HEK293T (cell line): ENCODE results near the gene CGA.

Experiments used
- ARNT ChIP-seq: fragments of 450-650 bp; IDR thresholded peaks from 2 replicates; pipeline ENCODE4 v1.6.1; 2017; ENCODE audit warnings: mild to moderate bottlenecking
- BHLHE40 ChIP-seq: fragments of 450-650 bp; IDR thresholded peaks from 2 replicates; pipeline ENCODE4 v1.6.1; 2016; ENCODE audit warnings: mild to moderate bottlenecking, moderate library complexity, borderline replicate concordance
- CTBP1 ChIP-seq: fragments of 450-650 bp; IDR thresholded peaks from 2 replicates; pipeline ENCODE4 v1.6.1; 2016; ENCODE audit warnings: borderline replicate concordance
- ELF4 ChIP-seq: fragments of 450-650 bp; IDR thresholded peaks from 2 replicates; pipeline ENCODE4 v1.6.1; 2017; ENCODE audit warnings: antibody characterized with exemption
- FOXK2 ChIP-seq: fragments of 450-650 bp; IDR thresholded peaks from 2 replicates; pipeline ENCODE4 v1.6.1; 2016; ENCODE audit warnings: mild to moderate bottlenecking
- FOXM1 ChIP-seq: fragments of 450-650 bp; IDR thresholded peaks from 2 replicates; pipeline ENCODE4 v1.6.1; 2017; ENCODE audit warnings: mild to moderate bottlenecking, borderline replicate concordance
- HDGF ChIP-seq: fragments of 450-650 bp; IDR thresholded peaks from 2 replicates; pipeline ENCODE4 v1.6.1; 2017; ENCODE audit warnings: antibody characterized with exemption, borderline replicate concordance
- L3MBTL2 ChIP-seq: fragments of 450-650 bp; conservative IDR thresholded peaks from 2 replicates; pipeline ENCODE4 v1.6.1; 2016; ENCODE audit warnings: mild to moderate bottlenecking
- LEF1 ChIP-seq: fragments of 450-650 bp; IDR thresholded peaks from 2 replicates; pipeline ENCODE4 v1.6.1; 2017; ENCODE audit warnings: mild to moderate bottlenecking, borderline replicate concordance
- SP1 ChIP-seq: fragments of 450-650 bp; IDR thresholded peaks from 2 replicates; pipeline ENCODE4 v1.6.1; 2017
- TARDBP ChIP-seq: fragments of 450-650 bp; IDR thresholded peaks from 2 replicates; pipeline ENCODE4 v1.6.1; 2016
- ZNF384 ChIP-seq: fragments of 450-650 bp; IDR thresholded peaks from 2 replicates; pipeline ENCODE4 v1.6.1; 2016
- TF ChIP-seq, protein P1 (sequence below): fragments of 450-650 bp; IDR thresholded peaks from 2 replicates; pipeline ENCODE4 v1.6.1; 2016

DNA sequence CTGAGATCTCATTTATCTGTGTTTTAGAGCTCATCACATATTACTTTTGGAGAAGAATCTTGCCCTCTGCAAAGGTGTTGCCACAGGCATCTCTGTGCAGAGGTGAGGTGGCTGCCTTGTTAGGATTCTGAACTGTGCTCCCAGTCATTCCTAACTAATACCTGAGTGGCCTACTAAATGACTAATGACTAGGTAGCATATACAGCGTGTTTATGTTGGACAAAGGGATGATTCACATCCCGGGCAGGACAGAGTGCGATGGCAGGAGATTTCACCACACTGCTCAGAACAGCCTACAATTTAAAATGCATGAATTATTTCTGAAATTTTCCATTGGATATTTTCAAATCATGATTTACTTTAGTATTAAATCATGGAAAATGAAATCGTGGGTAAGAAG lies 23.1 kb upstream of the CGA start:
- TF ChIP-seq HDGF (no peak), SP1 (no peak), TARDBP (no peak), ELF4 (no peak), ZNF384 (no peak), BHLHE40 (no peak), FOXM1 (no peak), L3MBTL2 (no peak), ARNT (no peak), CTBP1 (no peak), FOXK2 (no peak), LEF1 (no peak)
- TF ChIP-seq, protein P1, sequence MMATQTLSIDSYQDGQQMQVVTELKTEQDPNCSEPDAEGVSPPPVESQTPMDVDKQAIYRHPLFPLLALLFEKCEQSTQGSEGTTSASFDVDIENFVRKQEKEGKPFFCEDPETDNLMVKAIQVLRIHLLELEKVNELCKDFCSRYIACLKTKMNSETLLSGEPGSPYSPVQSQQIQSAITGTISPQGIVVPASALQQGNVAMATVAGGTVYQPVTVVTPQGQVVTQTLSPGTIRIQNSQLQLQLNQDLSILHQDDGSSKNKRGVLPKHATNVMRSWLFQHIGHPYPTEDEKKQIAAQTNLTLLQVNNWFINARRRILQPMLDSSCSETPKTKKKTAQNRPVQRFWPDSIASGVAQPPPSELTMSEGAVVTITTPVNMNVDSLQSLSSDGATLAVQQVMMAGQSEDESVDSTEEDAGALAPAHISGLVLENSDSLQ, result no peak
